Activated CD4-positive, alpha-beta memory T cell treated with anti-CD3 and anti-CD28 coated beads, Interleukin-2, amount 10 ng/mL, durations not matched to agents 7 days and 5 days (primary cell): ENCODE data around the gene ANO4. TPM values are rescaled to one million over a fixed set of nuclear protein-coding genes. Genes with fewer than 3 reads are reported as not detected.

Experiments
- CTCF ChIA-PET: fragments of 350-600 bp; sonication (Branson Sonifier 250); formaldehyde crosslinking; loops from one replicate; lab custom pipeline; 2021; ENCODE audit warnings: antibody characterized with exemption, inconsistent platforms; lab: Charles Lee
- POLR2A ChIA-PET: fragments of 350-600 bp; sonication (Branson Sonifier 250); formaldehyde crosslinking; loops from one replicate; lab custom pipeline; 2021; ENCODE audit warnings: antibody characterized with exemption; lab: Charles Lee
- DNase-seq: peaks from one replicate; pipeline ENCODE4 v3.0.0-alpha.2; 2020
- H3K27ac Mint-ChIP-seq: one replicate; pipeline ENCODE4 v1.8.0; 2021; ENCODE audit warnings: mild to moderate bottlenecking, mixed read lengths
- H3K27me3 Mint-ChIP-seq: one replicate; pipeline ENCODE4 v1.8.0; 2021; ENCODE audit warnings: mixed read lengths
- H3K36me3 Mint-ChIP-seq: one replicate; pipeline ENCODE4 v1.8.0; 2021; ENCODE audit warnings: low read depth, mixed read lengths
- H3K4me1 Mint-ChIP-seq: one replicate; pipeline ENCODE4 v1.8.0; 2021; ENCODE audit warnings: mixed read lengths
- H3K4me3 Mint-ChIP-seq: one replicate; pipeline ENCODE4 v1.8.0; 2021; ENCODE audit warnings: mild to moderate bottlenecking, mixed read lengths
- H3K9me3 Mint-ChIP-seq: one replicate; pipeline ENCODE4 v1.8.0; 2021; ENCODE audit warnings: mixed read lengths
- total RNA-seq, 2 experiments: library from RNA; stranded (reverse); gene quantifications; one replicate each; pipeline ENCODE4 v1.2.3, GENCODE V29; 2021

Gene ANO4
- total RNA-seq, 2 experiments from 2014 or later: not detected

GRCh38 chr12:100864366-100864765 is 69.8 kb downstream of the ANO4 start:
- ChIA-PET CTCF (no interaction called here), POLR2A (no interaction called here)
- H3K9me3 Mint-ChIP-seq: no peaks in the 10 kb centered on the region
- H3K4me3 Mint-ChIP-seq: no peak overlapping the region
- no peaks in the 10 kb centered on the region for H3K36me3 Mint-ChIP-seq
- DNase-seq: no peak
- H3K27ac Mint-ChIP-seq: no peak overlapping the region
- H3K27me3 Mint-ChIP-seq: no peaks in the 10 kb centered on the region
- H3K4me1 Mint-ChIP-seq: no peaks in the 10 kb centered on the region

DNA sequence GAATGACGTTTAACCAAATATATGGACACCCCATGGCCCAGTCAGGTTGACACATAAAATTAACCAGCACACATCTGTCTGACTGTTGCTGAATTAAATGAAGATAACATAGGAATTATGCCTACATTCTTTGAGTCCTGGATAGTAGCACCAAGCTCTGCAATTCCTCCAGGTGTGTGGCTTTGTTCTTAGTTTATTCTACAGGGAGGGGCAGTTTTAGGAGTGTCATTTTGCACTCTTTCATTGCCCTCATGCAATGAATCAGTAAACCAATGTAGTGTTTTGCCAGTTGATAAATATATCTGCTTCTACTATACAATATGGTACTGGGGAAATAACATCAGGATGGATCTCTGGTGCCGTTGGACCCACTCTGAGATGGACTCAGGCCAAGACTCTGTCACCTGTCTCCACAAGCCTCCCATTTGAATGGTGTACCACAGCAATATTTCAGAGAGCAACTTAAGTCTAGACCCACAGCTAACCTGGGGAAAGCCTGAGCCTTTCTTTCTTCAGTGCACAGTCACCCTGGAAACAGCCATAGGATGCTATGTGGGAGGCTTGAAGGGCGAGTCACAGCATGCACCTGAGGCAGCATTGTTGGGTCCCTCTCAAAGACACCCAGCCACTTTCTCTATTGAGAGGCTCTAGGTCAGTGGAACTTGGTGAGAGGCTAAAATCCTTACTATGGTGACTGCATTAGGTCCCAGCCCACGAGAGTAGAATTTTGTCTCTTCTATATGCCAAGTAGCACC is 73.2 kb downstream of the ANO4 start:
- Mint-ChIP-seq H3K36me3 (no peaks in the 10 kb centered on the region), H3K27ac (no peak overlapping the region), H3K4me3 (no peak overlapping the region), H3K4me1 (no peaks in the 10 kb centered on the region), H3K27me3 (no peaks in the 10 kb centered on the region), H3K9me3 (no peaks in the 10 kb centered on the region)
- ChIA-PET POLR2A (no interaction called here), CTCF (no interaction called here)
- DNase-seq: no peak

GRCh38 chr12:100868487-100868886 is 73.9 kb downstream of the ANO4 start:
- H3K36me3 Mint-ChIP-seq: no peaks in the 10 kb centered on the region
- POLR2A ChIA-PET: no interaction called here
- no peaks in the 10 kb centered on the region for H3K4me1 Mint-ChIP-seq
- H3K27me3 Mint-ChIP-seq: no peaks in the 10 kb centered on the region
- H3K27ac Mint-ChIP-seq: no peak overlapping the region
- peaks cover 5% of the 10 kb centered on the region for H3K9me3 Mint-ChIP-seq
- H3K4me3 Mint-ChIP-seq: no peak overlapping the region
- CTCF ChIA-PET: no interaction called here
- DNase-seq: no peak

GRCh38 chr12:100871195-100871734 is 76.7 kb downstream of the ANO4 start:
- Mint-ChIP-seq H3K4me1 (no peaks in the 10 kb centered on the region), H3K9me3 (peaks cover 9% of the 10 kb centered on the region), H3K27me3 (no peaks in the 10 kb centered on the region), H3K27ac (no peak overlapping the region), H3K4me3 (no peak overlapping the region), H3K36me3 (no peaks in the 10 kb centered on the region)
- ChIA-PET POLR2A (no interaction called here), CTCF (no interaction called here)
- DNase-seq: no peak

GRCh38 chr12:100875156-100875555 is 80.6 kb downstream of the ANO4 start:
- POLR2A ChIA-PET: no interaction called here
- Mint-ChIP-seq H3K9me3 (peaks cover 9% of the 10 kb centered on the region), H3K4me3 (no peak overlapping the region), H3K4me1 (no peaks in the 10 kb centered on the region), H3K27ac (no peak overlapping the region), H3K36me3 (no peaks in the 10 kb centered on the region), H3K27me3 (no peaks in the 10 kb centered on the region)
- no peak for DNase-seq
- CTCF ChIA-PET: no interaction called here

DNA sequence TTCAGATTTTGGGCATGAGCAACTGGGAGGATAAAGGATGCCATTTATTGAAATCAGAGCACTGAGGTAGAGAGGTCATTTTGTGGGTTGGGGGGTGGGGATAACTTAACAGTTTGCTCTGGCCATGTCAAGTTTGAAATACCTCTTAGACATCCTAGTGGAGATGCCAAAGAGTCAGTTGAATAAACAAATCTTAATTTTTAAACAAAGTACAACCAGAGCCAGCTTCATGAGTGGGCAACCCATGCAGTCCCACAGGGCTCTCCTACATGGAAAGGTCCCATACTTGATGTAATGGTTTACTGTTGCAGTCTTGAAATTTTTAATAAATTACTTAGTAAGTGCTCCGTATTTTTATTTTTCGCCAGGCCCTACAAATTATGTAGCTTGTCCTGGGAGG is 81.2 kb downstream of the ANO4 start:
- no peaks in the 10 kb centered on the region for H3K36me3 Mint-ChIP-seq
- H3K27ac Mint-ChIP-seq: no peak overlapping the region
- no peaks in the 10 kb centered on the region for H3K27me3 Mint-ChIP-seq
- H3K4me3 Mint-ChIP-seq: no peak overlapping the region
- DNase-seq: no peak
- peaks cover 9% of the 10 kb centered on the region for H3K9me3 Mint-ChIP-seq
- H3K4me1 Mint-ChIP-seq: no peaks in the 10 kb centered on the region
- POLR2A ChIA-PET: no interaction called here
- CTCF ChIA-PET: no interaction called here

DNA sequence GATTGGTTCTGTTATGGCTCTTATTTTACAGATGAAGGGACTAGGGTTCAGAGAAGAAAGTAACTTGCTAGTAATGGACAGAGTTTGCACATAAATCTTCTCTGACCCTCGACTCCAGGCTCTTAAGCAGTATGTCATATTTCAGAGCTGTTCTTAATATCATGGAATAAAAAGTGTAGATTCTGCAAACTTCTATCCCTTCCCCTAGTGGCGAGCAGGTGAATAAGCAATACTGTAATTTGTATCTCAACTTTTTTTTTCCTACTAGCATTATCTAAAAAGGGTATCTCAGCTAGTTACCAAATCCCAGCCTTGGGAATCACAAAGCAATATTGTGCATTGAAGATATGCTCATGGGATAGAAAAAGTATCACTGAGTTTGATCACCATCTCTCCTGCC is 83.2 kb downstream of the ANO4 start:
- H3K4me3 Mint-ChIP-seq: no peak overlapping the region
- POLR2A ChIA-PET: no interaction called here
- no peaks in the 10 kb centered on the region for H3K4me1 Mint-ChIP-seq
- no peak overlapping the region for H3K27ac Mint-ChIP-seq
- peaks cover 9% of the 10 kb centered on the region for H3K9me3 Mint-ChIP-seq
- DNase-seq: no peak
- CTCF ChIA-PET: interaction anchor here (0.7 kb wide), 1 partner anchor 24 kb away, joined by 3 read pairs; no protein-coding TSS in a partner anchor
- no peaks in the 10 kb centered on the region for H3K27me3 Mint-ChIP-seq
- no peaks in the 10 kb centered on the region for H3K36me3 Mint-ChIP-seq

- Mint-ChIP-seq H3K27me3 (no peaks in the 10 kb centered on the region), H3K4me1 (no peaks in the 10 kb centered on the region), H3K4me3 (no peak overlapping the region), H3K27ac (no peak overlapping the region), H3K9me3 (no peaks in the 10 kb centered on the region), H3K36me3 (no peaks in the 10 kb centered on the region)
- DNase-seq: no peak
- POLR2A ChIA-PET: no interaction called here
- CTCF ChIA-PET: no interaction called here
These were observed 100.6 kb downstream of the ANO4 start for GRCh38 chr12:100895192-100895591.

GRCh38 chr12:100896192-100896591 is 101.6 kb downstream of the ANO4 start:
- Mint-ChIP-seq H3K9me3 (no peaks in the 10 kb centered on the region), H3K4me3 (no peak overlapping the region), H3K27me3 (no peaks in the 10 kb centered on the region), H3K27ac (no peak overlapping the region), H3K4me1 (no peaks in the 10 kb centered on the region), H3K36me3 (no peaks in the 10 kb centered on the region)
- no peak for DNase-seq
- ChIA-PET CTCF (no interaction called here), POLR2A (no interaction called here)

DNA sequence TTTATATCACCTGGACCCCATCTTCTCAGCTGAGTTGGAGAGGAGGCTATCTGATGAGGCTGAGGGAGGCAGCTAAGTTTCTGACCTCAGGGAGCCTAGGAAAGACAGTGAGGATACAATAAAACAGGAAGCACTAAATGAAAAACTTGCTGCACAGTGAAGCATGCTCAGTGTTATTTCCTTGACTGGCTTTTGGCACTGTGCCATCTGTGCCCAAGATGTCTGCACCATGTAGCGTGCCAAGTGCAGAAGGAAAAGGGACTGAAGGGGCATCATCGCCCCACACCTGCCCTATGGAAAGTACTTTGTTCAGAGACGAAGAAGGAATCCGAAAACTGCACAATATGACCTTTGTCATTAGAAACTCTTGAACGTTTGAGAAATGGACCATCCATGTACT is 102.7 kb downstream of the ANO4 start:
- Mint-ChIP-seq H3K27ac (no peak overlapping the region), H3K36me3 (no peaks in the 10 kb centered on the region), H3K4me3 (no peak overlapping the region), H3K9me3 (peaks cover 2% of the 10 kb centered on the region), H3K4me1 (no peaks in the 10 kb centered on the region), H3K27me3 (no peaks in the 10 kb centered on the region)
- CTCF ChIA-PET: no interaction called here
- POLR2A ChIA-PET: no interaction called here
- DNase-seq: no peak

DNA sequence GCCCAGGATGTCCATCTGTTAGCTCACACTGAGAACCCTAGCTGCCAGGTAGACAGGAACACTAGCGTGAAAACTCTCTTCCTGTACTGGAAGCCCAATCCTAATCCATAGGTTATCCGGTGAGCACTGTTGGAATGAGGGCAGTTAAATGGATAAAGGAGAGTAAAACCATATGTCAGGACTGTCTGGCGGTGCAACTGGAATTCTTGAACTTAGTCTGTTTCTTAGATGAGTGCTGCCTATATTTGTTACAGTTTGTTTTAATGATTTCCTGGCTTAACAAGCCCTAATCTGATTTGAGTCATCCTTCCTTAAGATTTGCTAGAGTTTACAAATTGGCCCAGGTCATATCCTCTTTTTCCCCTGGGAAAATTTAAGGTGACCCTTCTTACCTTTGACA is 104.7 kb downstream of the ANO4 start:
- H3K27ac Mint-ChIP-seq: no peak overlapping the region
- H3K27me3 Mint-ChIP-seq: no peaks in the 10 kb centered on the region
- ChIA-PET POLR2A (no interaction called here), CTCF (no interaction called here)
- no peak overlapping the region for H3K4me3 Mint-ChIP-seq
- peaks cover 3% of the 10 kb centered on the region for H3K9me3 Mint-ChIP-seq
- DNase-seq: no peak
- H3K4me1 Mint-ChIP-seq: no peaks in the 10 kb centered on the region
- no peaks in the 10 kb centered on the region for H3K36me3 Mint-ChIP-seq

GRCh38 chr12:100900808-100901207 is 106.2 kb downstream of the ANO4 start:
- no peaks in the 10 kb centered on the region for H3K4me1 Mint-ChIP-seq
- ChIA-PET POLR2A (no interaction called here), CTCF (no interaction called here)
- no peak overlapping the region for H3K27ac Mint-ChIP-seq
- no peak for DNase-seq
- no peaks in the 10 kb centered on the region for H3K36me3 Mint-ChIP-seq
- no peak overlapping the region for H3K4me3 Mint-ChIP-seq
- peaks cover 3% of the 10 kb centered on the region for H3K9me3 Mint-ChIP-seq
- no peaks in the 10 kb centered on the region for H3K27me3 Mint-ChIP-seq

- no peak for DNase-seq
- ChIA-PET CTCF (no interaction called here), POLR2A (no interaction called here)
- H3K27me3 Mint-ChIP-seq: no peaks in the 10 kb centered on the region
- H3K4me1 Mint-ChIP-seq: no peaks in the 10 kb centered on the region
- no peaks in the 10 kb centered on the region for H3K36me3 Mint-ChIP-seq
- H3K4me3 Mint-ChIP-seq: no peak overlapping the region
- H3K27ac Mint-ChIP-seq: no peak overlapping the region
- H3K9me3 Mint-ChIP-seq: peaks cover 3% of the 10 kb centered on the region
These were observed 106.7 kb downstream of the ANO4 start for GRCh38 chr12:100901266-100901665.

- Mint-ChIP-seq H3K4me3 (no peak overlapping the region), H3K27ac (no peak overlapping the region), H3K36me3 (no peaks in the 10 kb centered on the region), H3K4me1 (no peaks in the 10 kb centered on the region), H3K9me3 (peaks cover 3% of the 10 kb centered on the region), H3K27me3 (no peaks in the 10 kb centered on the region)
- ChIA-PET POLR2A (no interaction called here), CTCF (interaction anchor here (1.0 kb wide), 1 partner anchor 385 kb away, joined by 3 read pairs; no protein-coding TSS in a partner anchor)
- DNase-seq: no peak
These were observed 109.7 kb downstream of the ANO4 start for GRCh38 chr12:100904270-100904669.
